ENCODE measurements around the gene CNTNAP3B. TPM values are rescaled to one million over a fixed set of nuclear protein-coding genes. Genes with fewer than 3 reads are reported as not detected.
"Not testable (repeated sequence)": the region's sequence is repeated elsewhere in the genome, so short reads cannot be mapped to it uniquely, and the experiment has no call there.

CNTNAP3B gene
- total and polyA plus RNA-seq, 5 donors, result 7.5 to 31.7 (median 16.8) TPM

DNA sequence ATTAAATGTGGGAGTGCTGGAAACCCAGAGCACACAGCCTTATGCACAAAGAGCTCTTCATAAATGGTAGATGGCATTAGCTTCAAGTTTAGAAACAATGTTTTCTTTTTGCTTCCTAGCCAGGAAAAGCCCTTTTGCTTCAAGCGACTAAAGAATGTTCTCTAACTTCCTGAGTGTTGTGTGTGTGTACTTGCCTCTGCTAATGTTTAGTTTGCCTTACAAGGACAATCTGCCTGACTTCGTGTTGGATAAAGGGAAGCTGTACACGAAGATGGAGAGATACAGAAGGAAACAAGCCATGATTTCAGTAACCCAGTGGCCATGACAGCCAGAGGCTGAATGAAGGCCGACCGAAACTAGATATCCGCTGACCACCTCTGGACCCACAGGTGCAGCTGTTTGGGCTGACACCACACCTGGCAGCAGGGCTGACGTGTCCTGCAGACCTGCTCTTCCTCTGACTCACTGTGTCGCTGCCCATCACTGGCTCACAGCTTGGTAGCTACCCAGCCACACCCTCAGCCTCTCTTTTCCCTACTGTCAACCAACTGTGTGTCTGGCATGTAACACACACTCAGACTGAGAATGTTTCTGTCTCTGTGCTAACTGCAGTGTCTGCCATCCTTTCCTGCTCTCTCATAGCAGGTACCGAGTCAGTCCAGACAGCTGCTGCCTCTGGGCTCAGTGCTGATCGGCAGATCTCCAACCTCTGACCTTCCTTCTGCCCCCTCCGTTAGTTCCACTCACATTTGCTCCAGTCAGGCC lies 59.0 kb downstream of the CNTNAP3B start:
- WGBS, result 25% methylated on average over 5 of the region's 11 CpGs
- H3K27ac ChIP-seq (ENCODE audit: low read length), result not testable (repeated sequence)

DNA sequence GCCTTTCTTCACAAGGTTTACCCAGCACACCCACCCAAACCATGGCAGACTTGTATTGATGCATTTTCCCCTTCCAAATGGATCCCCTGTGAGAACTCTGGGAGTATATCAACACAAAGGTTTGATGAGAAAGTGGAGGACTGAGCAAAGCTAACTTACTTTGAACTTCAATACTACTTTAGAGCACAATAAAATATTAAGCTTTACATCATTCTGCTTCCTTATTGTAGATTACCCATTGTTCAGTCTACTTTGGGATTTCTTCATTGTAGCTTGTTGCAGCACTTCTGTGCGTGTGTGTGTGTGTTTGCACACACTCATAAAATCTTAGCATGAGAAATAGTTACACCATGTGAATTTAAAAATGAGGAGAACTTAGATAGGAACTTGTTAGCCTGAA lies 75.4 kb downstream of the CNTNAP3B start:
- ATAC-seq; H3K4me1 ChIP-seq (ENCODE audit: control insufficient read depth, insufficient read depth, low read length); H3K9me3 ChIP-seq (ENCODE audit: control insufficient read depth, low read length); H3K4me3 ChIP-seq (ENCODE audit: low read length); intact Hi-C loops (cut with DNase I); H3K27me3 ChIP-seq (ENCODE audit: control insufficient read depth, insufficient read depth); DNase-seq; H3K27ac ChIP-seq (ENCODE audit: low read length): not testable (repeated sequence)
- WGBS, result no CpG with 5 or more reads among the region's 1 CpG

More for the DNA sequence above, 59.0 kb downstream of the CNTNAP3B start:
- H3K27me3 ChIP-seq (ENCODE audit: control insufficient read depth, insufficient read depth); H3K4me1 ChIP-seq (ENCODE audit: control insufficient read depth, insufficient read depth, low read length); intact Hi-C loops (cut with DNase I); H3K9me3 ChIP-seq (ENCODE audit: control insufficient read depth, low read length); H3K4me3 ChIP-seq (ENCODE audit: low read length): not testable (repeated sequence)
- DNase-seq (peak in 1 of 3 donors; percentile 26), ATAC-seq (peak; percentile 83 to 89)

DNA sequence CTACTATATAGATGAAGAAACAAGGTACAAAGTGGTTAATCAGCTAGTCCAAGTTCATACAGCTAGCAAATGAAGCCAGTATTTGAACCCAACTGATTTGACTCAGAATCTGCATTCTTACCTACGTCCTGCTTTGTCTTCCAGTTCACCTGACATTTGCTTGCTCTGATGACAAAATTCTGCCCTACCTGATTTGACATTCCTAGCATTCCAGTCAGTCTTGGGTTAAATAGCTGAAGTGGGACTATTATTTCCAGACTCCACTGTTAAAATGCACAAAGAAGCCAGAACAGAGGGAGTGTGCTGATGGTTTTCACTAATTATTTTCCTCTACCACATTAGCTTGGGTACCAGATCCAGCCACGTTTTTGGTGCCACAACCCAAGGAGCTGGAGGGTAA lies 78.5 kb downstream of the CNTNAP3B start:
- H3K9me3 ChIP-seq (ENCODE audit: control insufficient read depth, low read length); H3K4me3 ChIP-seq (ENCODE audit: low read length); intact Hi-C loops (cut with DNase I); DNase-seq; H3K27ac ChIP-seq (ENCODE audit: low read length); H3K27me3 ChIP-seq (ENCODE audit: control insufficient read depth, insufficient read depth); H3K4me1 ChIP-seq (ENCODE audit: control insufficient read depth, insufficient read depth, low read length); ATAC-seq: not testable (repeated sequence)
- no CpG with 5 or more reads among the region's 2 CpGs for WGBS

DNA sequence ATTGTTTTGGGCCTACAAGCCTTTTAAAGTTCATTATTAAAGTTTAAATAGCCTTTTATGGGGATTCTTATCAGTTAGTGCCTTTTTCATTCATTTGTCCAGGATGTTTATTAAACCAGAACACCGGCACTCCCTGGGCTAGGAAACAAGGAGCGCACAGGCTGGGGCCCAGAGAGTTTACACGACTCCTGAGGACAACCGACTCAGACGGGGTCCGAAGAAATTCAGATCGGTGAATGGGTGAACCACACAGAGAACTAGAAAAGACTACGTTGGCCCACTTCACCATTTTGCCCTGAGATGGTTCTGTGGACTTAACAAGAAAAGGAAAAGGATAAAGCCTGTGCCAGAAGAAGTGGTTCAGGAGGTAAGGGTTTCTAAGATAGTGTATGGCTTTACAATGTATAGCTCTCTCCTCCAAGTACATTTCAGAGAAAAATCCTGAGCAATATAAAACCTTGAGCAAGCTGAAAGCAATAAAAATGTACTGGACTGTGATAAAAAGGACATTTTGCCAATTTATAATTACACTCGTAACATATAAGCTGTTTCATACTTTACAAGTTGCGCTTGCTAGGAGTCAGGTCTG lies 84.7 kb downstream of the CNTNAP3B start:
- 79% methylated on average over 6 of the region's 10 CpGs for WGBS
- H3K4me3 ChIP-seq (ENCODE audit: low read length); H3K4me1 ChIP-seq (ENCODE audit: control insufficient read depth, insufficient read depth, low read length); intact Hi-C loops (cut with DNase I); H3K9me3 ChIP-seq (ENCODE audit: control insufficient read depth, low read length); H3K27me3 ChIP-seq (ENCODE audit: control insufficient read depth, insufficient read depth); ATAC-seq; H3K27ac ChIP-seq (ENCODE audit: low read length): not testable (repeated sequence)
- peak in 1 of 3 donors; percentile 5 for DNase-seq

DNA sequence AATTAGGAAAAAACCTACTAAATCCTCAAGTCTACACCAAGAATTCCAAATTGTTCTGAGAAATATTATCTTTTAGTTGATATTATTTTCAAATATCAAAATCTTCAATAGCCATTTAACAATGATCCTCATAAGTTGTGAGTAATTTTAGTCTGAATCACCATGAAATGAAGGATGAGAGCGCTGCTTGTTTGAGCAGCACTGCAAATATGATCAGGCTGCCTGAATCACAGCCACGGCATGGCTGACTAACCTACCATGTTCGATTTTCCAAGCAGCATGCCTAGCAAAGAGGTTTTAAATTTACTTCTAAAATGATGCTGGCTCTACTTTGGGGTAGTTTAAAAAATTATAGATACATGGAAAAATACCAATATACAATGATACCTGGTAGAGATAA lies 95.7 kb downstream of the CNTNAP3B start:
- no CpG with 5 or more reads among the region's 3 CpGs for WGBS
- H3K9me3 ChIP-seq (ENCODE audit: control insufficient read depth, low read length); intact Hi-C loops (cut with DNase I); H3K4me3 ChIP-seq (ENCODE audit: low read length); H3K4me1 ChIP-seq (ENCODE audit: control insufficient read depth, insufficient read depth, low read length); DNase-seq; H3K27ac ChIP-seq (ENCODE audit: low read length); H3K27me3 ChIP-seq (ENCODE audit: control insufficient read depth, insufficient read depth); ATAC-seq: not testable (repeated sequence)

DNA sequence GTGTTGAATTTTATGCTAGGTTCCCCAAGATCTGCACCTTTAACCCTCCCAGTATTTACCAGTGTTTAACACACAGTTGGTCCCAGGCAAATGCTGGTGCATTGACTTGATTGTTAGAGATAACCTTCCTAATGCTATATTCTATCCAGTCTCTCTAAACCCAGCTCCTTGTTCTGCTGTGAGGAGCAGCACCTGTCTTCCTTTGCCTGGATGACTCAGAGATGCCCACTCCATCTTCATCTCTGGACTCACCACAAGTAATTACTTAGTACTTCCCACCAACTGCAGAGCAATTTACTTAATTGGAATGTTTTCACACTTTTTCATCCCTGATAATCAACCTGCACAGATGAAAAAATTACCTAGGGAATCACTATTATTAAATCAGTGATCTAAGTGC lies 108.6 kb downstream of the CNTNAP3B start:
- H3K27ac ChIP-seq (ENCODE audit: low read length); DNase-seq; intact Hi-C loops (cut with DNase I); H3K4me1 ChIP-seq (ENCODE audit: control insufficient read depth, insufficient read depth, low read length); ATAC-seq; H3K9me3 ChIP-seq (ENCODE audit: control insufficient read depth, low read length); H3K4me3 ChIP-seq (ENCODE audit: low read length); H3K27me3 ChIP-seq (ENCODE audit: control insufficient read depth, insufficient read depth): not testable (repeated sequence)

DNA sequence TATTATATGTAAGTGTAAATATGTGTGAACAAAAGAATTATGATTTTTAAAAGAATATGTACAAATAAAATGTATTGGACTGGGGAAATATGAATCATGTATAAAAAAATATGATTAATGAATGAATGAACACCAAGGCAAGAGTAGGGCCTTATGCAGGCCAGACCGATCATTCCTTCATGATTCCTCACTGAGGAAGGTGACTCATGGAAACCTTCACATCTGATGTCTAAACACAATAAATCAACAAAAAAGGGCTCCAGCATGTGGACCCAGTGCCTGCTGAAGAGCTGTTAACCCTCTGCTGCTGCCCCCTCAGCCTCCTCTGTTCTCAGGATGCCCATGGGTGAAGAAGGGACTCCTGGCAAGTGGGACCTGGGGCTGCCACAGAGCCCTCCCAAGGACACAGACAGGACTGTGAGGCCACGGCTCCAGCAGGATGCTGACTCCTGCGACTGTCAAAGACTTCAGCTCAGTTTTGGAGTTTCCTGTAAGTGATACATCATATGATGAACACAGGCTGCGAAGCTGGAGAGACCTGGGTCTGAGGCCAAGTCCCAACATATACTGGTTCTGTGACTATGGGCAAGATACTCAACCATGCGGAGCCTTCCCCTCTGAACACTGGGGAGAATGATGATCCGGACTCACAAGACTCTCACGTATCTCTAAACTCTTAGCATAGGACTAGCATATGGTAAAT lies 110.9 kb downstream of the CNTNAP3B start:
- H3K27ac ChIP-seq (ENCODE audit: low read length); H3K9me3 ChIP-seq (ENCODE audit: control insufficient read depth, low read length); intact Hi-C loops (cut with DNase I); H3K4me3 ChIP-seq (ENCODE audit: low read length); H3K27me3 ChIP-seq (ENCODE audit: control insufficient read depth, insufficient read depth); ATAC-seq; H3K4me1 ChIP-seq (ENCODE audit: control insufficient read depth, insufficient read depth, low read length): not testable (repeated sequence)
- WGBS, result 80% methylated on average over 6 of the region's 7 CpGs
- peak in 1 of 3 donors; percentile 15 for DNase-seq

DNA sequence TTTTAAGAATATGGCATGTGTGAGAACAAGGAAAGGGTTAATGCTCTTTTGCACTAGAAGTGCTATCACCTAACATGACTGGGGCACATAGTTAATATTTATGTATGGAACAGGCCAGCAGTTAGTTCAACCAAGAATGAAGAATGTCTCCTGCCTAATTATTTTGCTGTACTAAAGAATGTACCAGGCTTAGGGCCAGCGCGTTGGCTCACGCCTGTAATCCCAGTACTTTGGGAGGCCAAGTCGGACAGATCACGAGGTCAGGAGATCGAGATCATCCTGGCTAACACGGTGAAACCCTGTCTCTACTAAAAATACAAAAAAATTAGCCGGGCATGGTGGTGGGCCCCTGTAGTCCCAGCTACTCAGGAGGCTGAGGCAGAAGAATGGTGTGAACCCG lies 114.9 kb downstream of the CNTNAP3B start:
- WGBS, result 70% methylated on average over 7 of the region's 9 CpGs
- ATAC-seq; intact Hi-C loops (cut with DNase I): not testable (repeated sequence)

DNA sequence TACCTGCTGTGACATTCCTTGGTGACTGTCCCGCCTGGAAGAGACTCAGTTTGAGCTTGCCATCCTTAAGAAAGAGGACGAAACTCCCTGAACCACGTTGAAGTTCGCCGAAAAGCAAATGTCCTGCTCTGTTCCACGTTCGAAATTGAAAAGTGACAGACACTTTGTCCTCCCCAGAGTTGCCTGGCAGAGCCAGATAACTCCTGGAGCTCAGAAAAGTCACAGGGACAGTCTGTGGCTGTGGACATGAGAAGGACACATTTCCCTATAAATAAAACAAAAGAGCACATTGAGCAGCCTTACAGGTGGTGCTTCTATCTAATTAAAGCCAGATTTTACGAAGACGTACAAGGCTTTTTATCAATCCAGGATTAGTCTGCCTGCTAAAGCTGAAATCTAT lies 137.6 kb downstream of the CNTNAP3B start:
- H3K4me3 ChIP-seq (ENCODE audit: low read length); H3K27me3 ChIP-seq (ENCODE audit: control insufficient read depth, insufficient read depth); DNase-seq; intact Hi-C loops (cut with DNase I); H3K4me1 ChIP-seq (ENCODE audit: control insufficient read depth, insufficient read depth, low read length); H3K9me3 ChIP-seq (ENCODE audit: control insufficient read depth, low read length); H3K27ac ChIP-seq (ENCODE audit: low read length): not testable (repeated sequence)
- no CpG with 5 or more reads among the region's 9 CpGs for WGBS
- ATAC-seq, result peak in 1 of 2 donors; percentile 47

More for the DNA sequence above, 114.9 kb downstream of the CNTNAP3B start:
- not testable (repeated sequence) for H3K4me3 ChIP-seq (ENCODE audit: low read length); H3K9me3 ChIP-seq (ENCODE audit: control insufficient read depth, low read length); H3K27ac ChIP-seq (ENCODE audit: low read length); H3K4me1 ChIP-seq (ENCODE audit: control insufficient read depth, insufficient read depth, low read length); DNase-seq; H3K27me3 ChIP-seq (ENCODE audit: control insufficient read depth, insufficient read depth)

DNA sequence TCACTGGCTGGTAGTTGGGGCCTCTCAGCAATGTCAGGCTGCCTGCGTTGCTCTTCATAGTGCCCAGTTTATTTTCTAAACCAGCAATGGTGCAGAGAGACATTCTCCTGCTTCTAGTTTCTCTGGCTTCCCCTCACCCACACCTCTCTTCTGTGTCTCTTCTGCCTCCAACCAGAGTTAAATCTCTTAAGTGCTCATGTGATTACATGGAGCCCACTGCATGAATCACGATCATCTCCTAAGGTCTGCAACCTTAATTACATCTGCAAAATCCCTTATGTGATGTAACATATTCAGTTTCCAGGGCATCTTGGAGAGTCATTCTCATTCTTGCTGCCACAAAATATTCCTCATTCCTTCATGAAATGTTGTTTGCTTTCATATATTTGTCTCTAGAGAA lies 149.0 kb downstream of the CNTNAP3B start:
- ATAC-seq; DNase-seq; H3K9me3 ChIP-seq (ENCODE audit: control insufficient read depth, low read length); intact Hi-C loops (cut with DNase I); H3K27ac ChIP-seq (ENCODE audit: low read length); H3K27me3 ChIP-seq (ENCODE audit: control insufficient read depth, insufficient read depth); H3K4me1 ChIP-seq (ENCODE audit: control insufficient read depth, insufficient read depth, low read length); H3K4me3 ChIP-seq (ENCODE audit: low read length): not testable (repeated sequence)
- no CpG with 5 or more reads among the region's 2 CpGs for WGBS

DNA sequence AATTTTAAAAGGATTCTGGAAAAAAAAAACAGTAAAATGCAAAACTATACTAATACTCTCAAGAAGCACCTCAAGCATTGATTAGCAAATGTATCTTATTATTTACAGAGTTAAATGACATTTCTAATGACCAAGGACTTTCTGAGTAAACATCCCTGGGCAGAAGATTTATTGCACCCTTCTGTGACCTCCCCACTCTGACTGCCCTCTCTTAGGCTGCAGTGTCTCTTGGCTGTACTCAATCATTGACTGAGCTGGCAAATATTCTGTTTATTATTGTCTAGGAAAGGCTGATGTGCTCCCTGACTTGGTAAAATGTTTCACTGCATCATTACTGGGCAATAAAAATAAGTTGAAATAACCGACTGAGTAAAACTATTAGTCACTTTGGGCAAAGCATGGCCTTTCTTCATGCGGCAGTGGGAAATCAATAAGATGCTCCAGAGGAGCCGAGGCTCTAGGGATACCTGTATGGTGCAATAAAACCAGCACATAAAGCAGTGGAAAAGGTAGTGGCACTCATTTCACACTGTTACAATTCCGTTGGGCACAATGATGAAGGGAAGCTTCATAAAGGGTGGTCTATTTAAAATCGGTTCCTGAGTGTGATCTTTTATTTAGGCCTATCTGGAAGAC lies 151.1 kb downstream of the CNTNAP3B start:
- ATAC-seq; H3K27me3 ChIP-seq (ENCODE audit: control insufficient read depth, insufficient read depth); H3K9me3 ChIP-seq (ENCODE audit: control insufficient read depth, low read length); H3K4me1 ChIP-seq (ENCODE audit: control insufficient read depth, insufficient read depth, low read length); intact Hi-C loops (cut with DNase I); DNase-seq; H3K27ac ChIP-seq (ENCODE audit: low read length); H3K4me3 ChIP-seq (ENCODE audit: low read length): not testable (repeated sequence)
- WGBS, result no CpG with 5 or more reads among the region's 5 CpGs
